HG02981 (cell line): ENCODE data around the gene CRTC3.
A peak's percentile ranks its signal among the peaks of the same experiment; 100 is the strongest.

ENCODE experiments used
- ATAC-seq: cut with Tn5 transposase; IDR thresholded peaks from one replicate; pipeline ENCODE4 v1.9.1; 2021; ENCODE audit warnings: mild to moderate bottlenecking, moderate library complexity; ENCODE audit not compliant: unreplicated experiment

CRTC3 gene

GRCh38 chr15:90591524-90591923 is 61.8 kb downstream of the CRTC3 start:
- no peak for ATAC-seq

- no peak for ATAC-seq
Measured at GRCh38 chr15:90592131-90592881, 62.6 kb downstream of the CRTC3 start.

GRCh38 chr15:90593499-90594158 is 63.9 kb downstream of the CRTC3 start:
- ATAC-seq: no peak

- no peak for ATAC-seq
Measured at GRCh38 chr15:90594301-90594738, 64.6 kb downstream of the CRTC3 start.

- peak; percentile 21 for ATAC-seq
Measured at GRCh38 chr15:90595763-90596155, 66.0 kb downstream of the CRTC3 start.

GRCh38 chr15:90596943-90597342 is 67.2 kb downstream of the CRTC3 start:
- ATAC-seq: no peak

GRCh38 chr15:90597577-90597976 is 67.9 kb downstream of the CRTC3 start:
- peak; percentile 39 for ATAC-seq

- peak; percentile 37 for ATAC-seq
Measured at GRCh38 chr15:90598031-90598577, 68.4 kb downstream of the CRTC3 start.

GRCh38 chr15:90598679-90599078 is 69.0 kb downstream of the CRTC3 start:
- no peak for ATAC-seq

- no peak for ATAC-seq
Measured at GRCh38 chr15:90599116-90599515, 69.4 kb downstream of the CRTC3 start.

- no peak for ATAC-seq
Measured at GRCh38 chr15:90599644-90600043, 69.9 kb downstream of the CRTC3 start.

- ATAC-seq: no peak
Measured at GRCh38 chr15:90600954-90601353, 71.2 kb downstream of the CRTC3 start.

GRCh38 chr15:90603893-90604292 is 74.2 kb downstream of the CRTC3 start:
- ATAC-seq: no peak

GRCh38 chr15:90606641-90607040 is 76.9 kb downstream of the CRTC3 start:
- ATAC-seq: no peak

- ATAC-seq: no peak
Measured at GRCh38 chr15:90607361-90607760, 77.6 kb downstream of the CRTC3 start.

GRCh38 chr15:90609242-90610180 is 79.8 kb downstream of the CRTC3 start:
- ATAC-seq: no peak

GRCh38 chr15:90610190-90610589 is 80.5 kb downstream of the CRTC3 start:
- ATAC-seq: no peak

GRCh38 chr15:90611157-90611556 is 81.4 kb downstream of the CRTC3 start:
- ATAC-seq: no peak

- ATAC-seq: no peak
Measured at GRCh38 chr15:90617171-90617570, 87.4 kb downstream of the CRTC3 start.

- ATAC-seq: no peak
Measured at GRCh38 chr15:90617668-90618097, 88.0 kb downstream of the CRTC3 start.
